ENCODE measurements around the gene ILRUN.
"Not testable (repeated sequence)": the region's sequence is repeated elsewhere in the genome, so short reads cannot be mapped to it uniquely, and the experiment has no call there.

ILRUN gene

DNA sequence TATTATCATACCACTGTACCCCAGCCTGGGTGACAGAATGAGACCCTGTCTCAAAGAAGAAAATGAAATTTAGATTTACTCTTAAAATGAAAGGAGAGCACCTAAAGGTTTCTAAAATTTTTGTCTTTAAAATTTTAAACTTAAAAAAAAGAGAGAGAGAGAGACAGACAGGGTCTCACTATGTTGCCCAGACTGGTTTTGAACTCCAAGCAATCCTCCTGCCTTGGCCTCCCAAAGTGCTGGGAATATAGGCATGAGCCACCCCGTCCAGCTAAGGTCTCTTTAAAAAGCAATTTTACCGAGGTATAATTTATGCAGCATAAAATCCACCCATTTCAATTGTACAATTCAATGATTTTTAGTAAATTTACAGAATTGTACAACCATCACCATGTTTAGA, 33.2 kb downstream of the ILRUN start:
- no peak for DNase-seq (ENCODE audit: low read depth)
- peaks cover 45% of the 10 kb centered on the region for H3K4me1 ChIP-seq (ENCODE audit: control insufficient read depth, insufficient read depth, low read length)
- H3K9me3 ChIP-seq (ENCODE audit: control insufficient read depth, low read length), result no peaks in the 10 kb centered on the region
- no peaks in the 10 kb centered on the region for H3K36me3 ChIP-seq (ENCODE audit: control insufficient read depth, insufficient read depth, low read length, severe bottlenecking)
- no peak overlapping the region for H3K9ac ChIP-seq (ENCODE audit: low read length)
- H3K4me3 ChIP-seq (ENCODE audit: low read length), result no peak overlapping the region
- H3K27me3 ChIP-seq (replicated peaks; ENCODE audit: control insufficient read depth, insufficient read depth, low read length), result no peaks in the 10 kb centered on the region

DNA sequence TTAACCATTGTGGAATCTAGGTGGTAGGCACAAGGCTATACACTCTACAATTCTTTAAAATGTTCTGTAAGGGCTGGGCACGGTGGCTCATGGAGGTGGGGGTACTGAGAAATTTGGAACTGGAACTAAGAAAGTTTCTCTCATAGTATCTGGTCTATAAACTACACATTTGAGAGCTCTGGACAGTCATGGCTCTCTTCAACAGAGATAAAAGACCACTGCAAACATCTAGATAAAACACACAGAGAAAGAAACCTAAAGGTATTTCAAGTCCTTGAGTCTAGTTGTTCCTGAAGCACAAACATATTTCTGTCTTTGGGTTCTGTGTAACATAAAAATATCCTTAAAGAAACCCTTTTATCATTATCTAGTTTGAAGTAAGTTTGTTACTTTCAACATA, 35.2 kb downstream of the ILRUN start:
- H3K4me3 ChIP-seq (ENCODE audit: low read length), result no peak overlapping the region
- H3K27me3 ChIP-seq (replicated peaks; ENCODE audit: control insufficient read depth, insufficient read depth, low read length), result no peaks in the 10 kb centered on the region
- no peaks in the 10 kb centered on the region for H3K9me3 ChIP-seq (ENCODE audit: control insufficient read depth, low read length)
- DNase-seq (ENCODE audit: low read depth), result no peak
- H3K4me1 ChIP-seq (ENCODE audit: control insufficient read depth, insufficient read depth, low read length), result peaks cover 61% of the 10 kb centered on the region
- H3K9ac ChIP-seq (ENCODE audit: low read length), result no peak overlapping the region
- no peaks in the 10 kb centered on the region for H3K36me3 ChIP-seq (ENCODE audit: control insufficient read depth, insufficient read depth, low read length, severe bottlenecking)

DNA sequence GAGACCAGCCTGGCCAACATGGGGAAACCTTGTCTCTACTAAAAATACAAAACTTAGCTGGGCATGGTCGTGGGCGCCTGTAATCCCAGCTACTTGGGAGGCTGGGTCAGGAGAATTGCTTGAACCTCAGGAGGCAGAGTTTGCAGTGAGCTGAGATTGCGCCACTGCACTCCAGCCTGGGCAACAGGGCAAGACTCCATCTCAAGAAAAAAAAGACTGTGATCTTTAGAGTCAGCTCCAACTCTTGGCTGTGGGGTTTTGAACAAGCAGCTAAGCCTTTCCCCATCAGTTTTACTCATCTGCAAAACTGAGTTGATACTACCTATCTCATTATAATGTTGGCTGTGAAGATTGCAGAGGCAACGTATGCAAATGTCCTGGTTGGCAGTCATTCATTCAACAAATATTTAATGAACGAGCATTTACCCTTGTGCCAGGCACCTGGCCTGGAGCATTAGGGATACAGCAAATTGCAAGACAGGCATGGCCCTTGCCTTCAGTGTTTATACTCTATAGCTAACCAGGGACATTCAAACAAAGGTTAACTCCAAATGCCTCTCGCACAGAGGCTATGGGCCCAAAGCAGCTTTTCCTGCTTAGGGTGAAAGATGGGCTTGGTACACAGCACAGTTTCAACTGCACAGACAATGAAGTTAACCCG, 37.8 kb downstream of the ILRUN start:
- Histone ChIP-seq H3K4me3 (ENCODE audit: low read length) (no peak overlapping the region), H3K27me3 (replicated peaks; ENCODE audit: control insufficient read depth, insufficient read depth, low read length) (no peaks in the 10 kb centered on the region), H3K36me3 (ENCODE audit: control insufficient read depth, insufficient read depth, low read length, severe bottlenecking) (peaks cover 7% of the 10 kb centered on the region), H3K9me3 (ENCODE audit: control insufficient read depth, low read length) (no peaks in the 10 kb centered on the region), H3K9ac (ENCODE audit: low read length) (no peak overlapping the region), H3K4me1 (ENCODE audit: control insufficient read depth, insufficient read depth, low read length) (peaks cover 49% of the 10 kb centered on the region)
- DNase-seq (ENCODE audit: low read depth), result no peak

DNA sequence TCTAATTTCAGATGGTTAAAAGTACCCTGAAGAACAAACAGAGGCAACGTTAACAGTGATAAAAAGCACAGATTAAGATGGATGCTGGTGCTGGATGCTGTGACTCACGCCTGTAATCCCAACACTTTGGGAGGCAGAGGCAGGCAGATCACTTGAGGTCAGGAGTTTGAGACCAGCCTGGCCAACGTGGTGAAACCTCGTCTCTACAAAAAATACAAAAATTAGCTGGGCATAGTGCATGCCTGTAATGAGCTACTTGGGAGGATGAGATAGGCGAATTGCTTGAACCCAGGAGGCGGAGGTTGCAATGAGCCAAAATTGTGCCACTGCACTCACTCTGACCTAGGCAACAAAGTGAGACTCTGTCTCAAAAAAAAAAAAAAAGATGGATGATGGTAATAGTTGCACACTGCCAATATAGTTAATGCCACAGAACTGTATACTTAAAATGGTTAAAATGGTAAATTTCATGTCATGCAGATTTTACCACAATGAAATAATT, 38.5 kb downstream of the ILRUN start:
- H3K9me3 ChIP-seq (ENCODE audit: control insufficient read depth, low read length); DNase-seq (ENCODE audit: low read depth); H3K27me3 ChIP-seq (replicated peaks; ENCODE audit: control insufficient read depth, insufficient read depth, low read length): not testable (repeated sequence)
- H3K36me3 ChIP-seq (ENCODE audit: control insufficient read depth, insufficient read depth, low read length, severe bottlenecking), result peaks cover 14% of the 10 kb centered on the region
- peak overlapping the region; percentile 82 for H3K4me3 ChIP-seq (ENCODE audit: low read length)
- H3K4me1 ChIP-seq (ENCODE audit: control insufficient read depth, insufficient read depth, low read length), result peaks cover 45% of the 10 kb centered on the region
- peak overlapping the region; percentile 75 for H3K9ac ChIP-seq (ENCODE audit: low read length)

DNA sequence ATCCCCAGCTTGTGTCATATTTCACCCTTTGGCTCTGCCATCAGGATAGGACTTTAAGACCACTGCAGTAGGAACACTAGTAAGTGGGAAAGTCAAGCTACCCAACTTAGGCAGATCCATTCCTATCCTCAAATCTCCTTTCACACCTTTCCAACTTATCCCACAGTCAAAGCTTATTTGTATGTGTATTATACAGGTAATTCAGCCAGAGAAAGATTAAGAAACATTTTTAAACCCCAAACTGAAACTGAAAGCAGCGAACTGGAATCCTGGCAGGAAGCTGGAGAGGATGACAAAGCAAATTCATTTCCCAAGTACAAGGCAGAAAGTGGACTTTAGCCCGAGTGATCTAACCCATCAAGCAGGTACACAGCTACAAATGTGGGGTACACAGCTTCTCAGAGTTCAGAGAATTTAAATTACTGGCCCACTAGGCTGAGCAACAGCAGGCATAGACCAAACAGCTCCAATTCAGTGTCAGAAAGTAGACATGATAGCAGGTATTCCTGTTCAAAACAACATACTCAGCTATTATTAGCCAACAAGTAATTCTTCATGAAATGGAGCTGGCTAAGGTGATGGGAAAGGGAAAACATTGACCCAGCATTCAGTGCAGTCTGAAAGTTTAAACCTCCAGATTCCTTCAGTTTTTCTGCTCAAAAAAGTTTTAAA, 39.1 kb downstream of the ILRUN start:
- DNase-seq (ENCODE audit: low read depth), result peak; percentile 91
- Histone ChIP-seq H3K4me1 (ENCODE audit: control insufficient read depth, insufficient read depth, low read length) (peaks cover 45% of the 10 kb centered on the region), H3K27me3 (replicated peaks; ENCODE audit: control insufficient read depth, insufficient read depth, low read length) (no peaks in the 10 kb centered on the region), H3K4me3 (ENCODE audit: low read length) (peak overlapping the region; percentile 82), H3K36me3 (ENCODE audit: control insufficient read depth, insufficient read depth, low read length, severe bottlenecking) (peaks cover 17% of the 10 kb centered on the region), H3K9ac (ENCODE audit: low read length) (peak overlapping the region; percentile 75), H3K9me3 (ENCODE audit: control insufficient read depth, low read length) (no peaks in the 10 kb centered on the region)

DNA sequence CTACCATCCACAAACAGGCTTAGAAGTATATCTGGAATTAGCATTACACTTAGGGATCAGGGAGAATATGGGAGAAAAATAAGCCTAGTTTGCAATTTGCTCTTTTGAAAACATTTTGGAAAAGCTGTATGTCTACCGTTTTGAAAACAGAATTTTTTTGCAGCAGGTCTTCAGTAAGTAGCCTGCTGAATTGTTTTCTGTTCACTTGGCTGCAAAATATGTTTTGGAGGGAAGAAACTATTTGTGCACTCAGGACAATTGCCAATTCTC, 39.6 kb downstream of the ILRUN start:
- no peaks in the 10 kb centered on the region for H3K27me3 ChIP-seq (replicated peaks; ENCODE audit: control insufficient read depth, insufficient read depth, low read length)
- peak; percentile 78 for DNase-seq (ENCODE audit: low read depth)
- H3K4me1 ChIP-seq (ENCODE audit: control insufficient read depth, insufficient read depth, low read length), result peaks cover 45% of the 10 kb centered on the region
- no peaks in the 10 kb centered on the region for H3K9me3 ChIP-seq (ENCODE audit: control insufficient read depth, low read length)
- peaks cover 17% of the 10 kb centered on the region for H3K36me3 ChIP-seq (ENCODE audit: control insufficient read depth, insufficient read depth, low read length, severe bottlenecking)
- peak overlapping the region; percentile 75 for H3K9ac ChIP-seq (ENCODE audit: low read length)
- peak overlapping the region; percentile 82 for H3K4me3 ChIP-seq (ENCODE audit: low read length)

GRCh38 chr6:34656378-34657036, 40.1 kb downstream of the ILRUN start:
- Histone ChIP-seq H3K4me1 (ENCODE audit: control insufficient read depth, insufficient read depth, low read length) (peaks cover 45% of the 10 kb centered on the region), H3K36me3 (ENCODE audit: control insufficient read depth, insufficient read depth, low read length, severe bottlenecking) (peaks cover 17% of the 10 kb centered on the region), H3K9ac (ENCODE audit: low read length) (peak overlapping the region; percentile 75), H3K9me3 (ENCODE audit: control insufficient read depth, low read length) (no peaks in the 10 kb centered on the region), H3K4me3 (ENCODE audit: low read length) (peak overlapping the region; percentile 82), H3K27me3 (replicated peaks; ENCODE audit: control insufficient read depth, insufficient read depth, low read length) (no peaks in the 10 kb centered on the region)
- peak; percentile 87 for DNase-seq (ENCODE audit: low read depth)

- Histone ChIP-seq H3K9ac (ENCODE audit: low read length) (peak overlapping the region; percentile 75), H3K4me3 (ENCODE audit: low read length) (peak overlapping the region; percentile 82), H3K36me3 (ENCODE audit: control insufficient read depth, insufficient read depth, low read length, severe bottlenecking) (peaks cover 19% of the 10 kb centered on the region), H3K4me1 (ENCODE audit: control insufficient read depth, insufficient read depth, low read length) (peaks cover 40% of the 10 kb centered on the region)
- H3K9me3 ChIP-seq (ENCODE audit: control insufficient read depth, low read length); DNase-seq (ENCODE audit: low read depth); H3K27me3 ChIP-seq (replicated peaks; ENCODE audit: control insufficient read depth, insufficient read depth, low read length): not testable (repeated sequence)
These were observed 40.6 kb downstream of the ILRUN start for GRCh38 chr6:34655876-34656377.

DNA sequence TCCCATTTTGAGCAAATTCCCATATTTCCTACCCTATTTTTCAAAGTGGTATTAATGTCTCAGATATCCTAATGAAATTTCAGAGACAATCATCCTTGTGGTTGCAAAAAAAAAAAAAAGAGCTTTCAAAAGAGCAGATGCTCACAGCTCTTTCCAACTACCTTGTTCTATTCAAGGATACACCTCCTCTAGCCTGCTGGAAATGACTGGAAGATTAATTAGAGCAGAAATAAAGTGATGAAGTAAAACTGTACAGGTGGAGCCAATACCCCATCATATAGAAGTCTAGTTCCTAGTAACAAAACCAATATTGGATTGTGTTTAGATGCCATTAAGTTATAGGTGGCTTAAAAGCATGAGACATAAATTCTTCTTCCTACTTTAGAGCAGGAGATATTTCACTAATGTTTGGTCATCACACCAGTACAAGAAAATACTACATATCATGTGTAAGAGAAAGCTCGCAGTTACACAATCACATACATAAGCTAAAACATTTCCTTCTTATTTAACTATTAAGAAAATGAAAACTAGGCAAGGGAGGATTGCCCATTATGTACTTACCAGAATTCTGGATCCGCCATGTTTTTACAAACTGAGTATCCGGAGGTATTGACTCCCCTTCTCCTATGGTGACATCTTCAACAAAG, 42.4 kb downstream of the ILRUN start:
- DNase-seq (ENCODE audit: low read depth), result no peak
- peaks cover 33% of the 10 kb centered on the region for H3K4me1 ChIP-seq (ENCODE audit: control insufficient read depth, insufficient read depth, low read length)
- peaks cover 24% of the 10 kb centered on the region for H3K36me3 ChIP-seq (ENCODE audit: control insufficient read depth, insufficient read depth, low read length, severe bottlenecking)
- H3K4me3 ChIP-seq (ENCODE audit: low read length), result no peak overlapping the region
- H3K9ac ChIP-seq (ENCODE audit: low read length), result no peak overlapping the region
- no peaks in the 10 kb centered on the region for H3K27me3 ChIP-seq (replicated peaks; ENCODE audit: control insufficient read depth, insufficient read depth, low read length)
- H3K9me3 ChIP-seq (ENCODE audit: control insufficient read depth, low read length), result no peaks in the 10 kb centered on the region

GRCh38 chr6:34652263-34652662, 44.3 kb downstream of the ILRUN start:
- no peak overlapping the region for H3K9ac ChIP-seq (ENCODE audit: low read length)
- peaks cover 17% of the 10 kb centered on the region for H3K4me1 ChIP-seq (ENCODE audit: control insufficient read depth, insufficient read depth, low read length)
- no peak overlapping the region for H3K4me3 ChIP-seq (ENCODE audit: low read length)
- peaks cover 30% of the 10 kb centered on the region for H3K36me3 ChIP-seq (ENCODE audit: control insufficient read depth, insufficient read depth, low read length, severe bottlenecking)
- H3K27me3 ChIP-seq (replicated peaks; ENCODE audit: control insufficient read depth, insufficient read depth, low read length), result no peaks in the 10 kb centered on the region
- DNase-seq (ENCODE audit: low read depth), result no peak
- no peaks in the 10 kb centered on the region for H3K9me3 ChIP-seq (ENCODE audit: control insufficient read depth, low read length)

DNA sequence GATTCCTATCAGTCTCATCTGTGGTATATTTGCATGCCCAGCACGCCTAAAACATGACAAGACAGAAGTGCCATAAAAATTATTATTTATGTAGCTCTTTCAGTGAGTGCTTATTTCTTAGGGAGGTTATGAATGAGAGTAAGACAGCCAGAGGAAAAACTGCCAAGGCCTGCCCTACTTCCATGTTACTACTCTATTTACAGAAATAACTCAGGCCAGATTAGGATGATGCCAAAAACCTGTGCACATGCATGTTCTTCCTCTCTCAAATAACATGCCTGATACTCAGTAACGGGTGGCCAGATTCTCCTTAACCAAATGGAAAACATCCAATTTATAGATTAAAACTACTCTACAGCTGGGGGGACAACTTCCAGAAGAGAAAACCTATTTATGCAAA, 45.7 kb downstream of the ILRUN start:
- no peak for DNase-seq (ENCODE audit: low read depth)
- H3K4me3 ChIP-seq (ENCODE audit: low read length), result no peak overlapping the region
- H3K4me1 ChIP-seq (ENCODE audit: control insufficient read depth, insufficient read depth, low read length), result peaks cover 10% of the 10 kb centered on the region
- H3K9ac ChIP-seq (ENCODE audit: low read length), result no peak overlapping the region
- no peaks in the 10 kb centered on the region for H3K27me3 ChIP-seq (replicated peaks; ENCODE audit: control insufficient read depth, insufficient read depth, low read length)
- H3K36me3 ChIP-seq (ENCODE audit: control insufficient read depth, insufficient read depth, low read length, severe bottlenecking), result peaks cover 42% of the 10 kb centered on the region
- H3K9me3 ChIP-seq (ENCODE audit: control insufficient read depth, low read length), result no peaks in the 10 kb centered on the region
